ENCODE data around the gene PCNT. TPM values are rescaled to one million over a fixed set of nuclear protein-coding genes. Genes with fewer than 3 reads are reported as not detected.

PCNT gene
- total RNA-seq, 1 donor from 2014 or later: 15.9 TPM

DNA sequence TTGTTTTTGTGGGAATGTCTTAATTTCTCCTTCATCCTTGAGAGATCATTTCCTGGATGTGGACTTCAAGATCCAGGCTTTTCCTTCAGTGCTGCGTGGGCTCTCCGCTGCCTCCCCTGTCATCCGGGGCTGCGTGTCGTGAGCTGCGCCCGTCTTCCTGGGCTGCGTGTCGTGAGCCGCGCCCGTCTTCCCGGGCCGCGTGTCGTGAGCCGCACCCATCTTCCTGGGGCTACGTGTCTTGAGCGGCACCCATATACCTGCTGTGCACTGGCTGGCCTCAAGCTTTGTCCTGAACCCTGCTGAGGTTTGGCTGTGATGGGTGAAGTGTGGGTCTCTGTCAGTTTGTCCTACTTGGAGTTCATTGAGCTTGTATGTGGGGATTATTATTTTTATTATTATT lies 55.1 kb downstream of the PCNT start:
- no peak for DNase-seq (ENCODE audit: low spot score)

- DNase-seq (ENCODE audit: low spot score): no peak
Observed at GRCh38 chr21:46379691-46380090, 55.7 kb downstream of the PCNT start.

GRCh38 chr21:46381541-46381940 lies 57.6 kb downstream of the PCNT start:
- DNase-seq (ENCODE audit: low spot score): no peak

DNA sequence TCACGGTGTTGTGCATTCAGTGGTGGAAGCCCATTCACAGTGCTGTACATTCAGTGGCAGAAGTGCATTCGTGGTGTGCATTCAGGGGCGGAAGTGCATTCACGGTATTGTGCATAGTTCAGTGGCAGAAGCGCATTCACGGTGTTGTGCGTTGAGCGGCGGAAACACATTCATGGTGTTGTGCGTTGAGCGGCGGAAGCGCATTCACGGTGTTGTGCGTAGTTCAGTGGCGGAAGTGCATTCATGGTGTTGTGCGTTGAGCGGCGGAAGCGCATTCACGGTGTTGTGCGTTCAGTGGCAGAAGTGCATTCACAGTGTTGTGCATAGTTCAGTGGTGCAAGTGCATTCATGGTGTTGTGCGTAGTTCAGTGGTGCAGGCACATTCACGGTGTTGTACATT lies 60.6 kb downstream of the PCNT start:
- no peak for DNase-seq (ENCODE audit: low spot score)

DNA sequence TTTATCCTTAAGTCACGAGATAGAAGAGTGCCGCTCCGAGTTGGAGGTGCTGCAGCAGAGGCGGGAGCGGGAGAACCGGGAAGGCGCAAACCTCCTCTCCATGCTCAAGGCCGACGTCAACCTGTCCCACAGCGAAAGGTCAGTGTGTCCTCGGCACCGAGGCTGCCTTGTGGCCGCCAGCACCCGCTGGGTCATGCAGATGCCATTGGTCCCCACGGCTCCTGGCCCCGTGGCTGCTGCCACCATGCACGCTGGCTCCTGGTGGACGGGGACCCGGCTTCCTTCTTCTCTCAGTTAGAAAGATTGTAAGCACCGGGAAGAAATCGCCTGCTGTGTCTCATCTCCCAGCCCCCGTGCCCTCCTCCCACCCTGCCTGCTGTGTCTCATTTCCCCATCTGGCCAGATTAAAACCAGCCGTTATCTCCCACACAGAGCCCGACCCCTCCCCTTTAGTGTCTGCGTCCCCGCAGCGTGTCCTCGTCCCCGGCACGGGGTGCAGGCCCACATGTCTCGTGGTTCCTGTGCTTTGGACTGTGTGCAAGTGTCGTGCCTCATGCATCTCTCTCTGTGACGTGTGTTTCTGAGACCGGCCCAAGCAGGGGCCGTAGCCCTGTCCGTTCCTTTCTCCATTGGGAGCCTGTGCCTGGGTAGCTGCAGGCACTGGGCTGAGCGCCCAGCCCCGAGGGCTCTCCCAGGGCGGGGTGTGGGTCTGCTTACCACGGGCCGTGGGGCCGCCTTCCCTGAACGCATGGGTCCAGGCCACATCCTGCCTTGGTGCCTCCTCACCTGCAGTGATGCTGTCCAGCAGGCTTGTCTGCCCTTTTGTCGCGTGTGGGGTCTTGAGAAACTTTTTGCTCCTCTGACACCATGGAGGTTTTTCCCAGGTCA lies 62.1 kb downstream of the PCNT start:
- DNase-seq (ENCODE audit: low spot score): peak; percentile 7

- DNase-seq (ENCODE audit: low spot score): no peak
Observed at GRCh38 chr21:46386734-46387088, 62.8 kb downstream of the PCNT start.

DNA sequence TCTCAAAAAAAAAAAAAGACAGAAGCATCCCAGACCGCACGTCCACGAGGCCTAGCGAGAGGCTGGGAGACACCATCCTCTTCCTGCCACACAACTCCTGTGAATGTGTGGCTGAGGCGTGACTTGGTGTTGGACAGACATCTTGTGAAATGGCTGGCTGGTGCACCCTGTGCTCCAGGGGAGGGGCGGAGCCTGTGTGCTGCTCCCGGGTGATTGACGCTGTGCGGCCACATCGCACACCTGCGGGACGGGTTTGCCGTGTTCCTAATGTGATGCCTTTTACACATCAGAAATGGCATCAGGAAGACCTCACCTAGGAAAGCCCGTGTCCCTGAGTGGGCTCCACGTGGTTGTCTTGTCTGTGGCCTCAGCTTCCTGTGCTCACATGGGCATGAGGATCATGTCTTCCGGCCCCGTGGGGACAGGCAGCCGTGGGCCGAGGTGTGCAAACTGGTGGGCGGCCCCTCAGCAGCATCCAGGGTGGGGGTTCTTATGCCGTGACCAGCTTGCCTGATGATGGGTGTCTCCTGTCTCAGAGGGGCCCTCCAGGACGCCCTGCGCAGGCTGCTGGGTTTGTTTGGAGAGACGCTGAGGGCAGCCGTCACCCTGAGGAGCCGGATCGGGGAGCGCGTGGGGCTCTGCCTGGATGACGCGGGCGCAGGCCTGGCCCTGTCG lies 64.4 kb downstream of the PCNT start:
- DNase-seq (ENCODE audit: low spot score): no peak

GRCh38 chr21:46388896-46389295 lies 64.9 kb downstream of the PCNT start:
- DNase-seq (ENCODE audit: low spot score): no peak

DNA sequence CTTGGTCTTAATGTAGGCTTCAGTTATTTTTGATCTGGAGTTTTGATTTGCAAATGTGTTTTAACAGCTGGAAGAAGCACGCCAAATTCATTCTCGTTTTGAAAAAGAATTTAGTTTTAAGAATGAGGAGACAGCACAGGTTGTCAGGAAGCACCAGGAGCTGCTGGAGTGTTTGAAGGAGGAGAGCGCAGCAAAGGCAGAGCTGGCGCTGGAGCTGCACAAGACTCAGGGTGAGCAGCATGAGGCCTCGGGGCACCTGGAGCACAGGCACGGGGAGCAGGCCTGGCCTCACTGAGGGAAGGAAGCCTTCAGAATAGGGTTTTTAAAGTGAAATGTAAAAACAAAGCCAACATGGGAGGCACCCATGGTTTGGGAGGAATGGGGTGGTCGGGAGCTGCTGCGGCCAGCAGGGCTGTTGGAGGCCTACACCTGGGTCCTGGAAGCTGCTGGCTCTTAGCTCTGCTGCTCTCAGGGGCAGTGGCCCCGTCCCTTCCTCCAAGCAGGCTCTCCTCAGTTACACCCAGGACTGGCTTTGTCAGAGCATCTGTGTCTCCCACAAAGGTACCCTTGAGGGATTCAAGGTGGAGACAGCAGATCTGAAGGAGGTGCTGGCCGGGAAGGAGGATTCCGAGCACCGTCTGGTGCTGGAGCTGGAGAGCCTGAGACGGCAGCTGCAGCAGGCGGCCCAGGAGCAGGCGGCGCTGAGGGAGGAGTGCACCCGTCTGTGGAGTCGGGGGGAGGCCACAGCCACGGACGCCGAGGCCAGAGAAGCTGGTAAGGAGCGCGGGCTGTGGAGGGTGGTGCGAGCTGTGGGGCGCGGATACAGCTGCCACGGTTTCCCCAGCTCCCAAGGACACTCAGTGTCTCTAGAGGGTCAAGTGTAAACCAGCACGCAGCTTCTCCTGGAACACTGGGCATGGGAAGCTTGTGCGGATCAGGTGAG lies 66.9 kb downstream of the PCNT start:
- no peak for DNase-seq (ENCODE audit: low spot score)

DNA sequence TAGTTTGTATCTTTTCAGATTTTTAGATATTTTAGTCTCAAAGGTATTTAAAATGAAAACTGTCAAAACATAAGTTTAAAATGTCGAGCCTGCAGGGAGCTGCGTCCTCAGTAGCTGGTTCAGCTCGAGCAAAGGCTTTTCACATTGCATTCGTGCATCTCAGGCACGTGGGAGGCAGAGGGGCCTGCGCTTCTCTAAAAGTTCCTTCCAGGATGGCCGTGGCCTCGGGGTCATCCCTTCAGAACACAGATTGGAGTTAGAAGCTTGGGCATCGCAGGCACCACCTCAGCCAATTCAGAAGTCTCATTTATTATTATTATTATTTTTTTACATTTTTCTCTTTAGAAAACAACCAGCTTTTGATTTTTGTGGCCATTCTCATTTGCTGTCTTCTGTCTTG lies 67.8 kb downstream of the PCNT start:
- no peak for DNase-seq (ENCODE audit: low spot score)

- DNase-seq (ENCODE audit: low spot score): no peak
Observed at GRCh38 chr21:46392921-46393320, 69.0 kb downstream of the PCNT start.

DNA sequence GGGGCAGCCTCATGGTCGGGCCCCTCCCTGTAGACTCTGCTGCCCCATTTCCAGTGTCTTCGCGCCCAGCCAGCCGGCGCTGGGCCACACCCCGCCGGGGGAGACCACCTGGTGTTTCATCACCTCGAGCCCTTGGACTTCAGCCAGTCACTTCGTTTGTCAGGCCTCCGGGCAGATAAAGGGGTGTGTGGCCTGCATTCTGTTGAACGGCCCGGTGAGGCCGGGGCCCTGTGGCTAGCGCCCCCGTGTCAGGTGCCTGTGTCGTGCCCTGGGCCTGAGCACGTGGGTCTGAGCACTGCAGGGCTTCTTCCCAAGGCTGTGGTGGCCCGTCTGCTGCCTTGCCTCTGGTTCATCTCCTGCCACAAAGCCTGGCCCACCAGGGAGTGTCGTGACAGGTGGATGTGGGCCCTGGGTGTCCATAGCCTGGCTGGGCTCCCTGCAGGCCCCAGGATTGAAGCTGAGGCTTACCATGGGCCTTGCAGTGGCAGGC lies 69.5 kb downstream of the PCNT start:
- no peak for DNase-seq (ENCODE audit: low spot score)

- DNase-seq (ENCODE audit: low spot score): no peak
Observed at GRCh38 chr21:46393941-46394594, 70.1 kb downstream of the PCNT start.

DNA sequence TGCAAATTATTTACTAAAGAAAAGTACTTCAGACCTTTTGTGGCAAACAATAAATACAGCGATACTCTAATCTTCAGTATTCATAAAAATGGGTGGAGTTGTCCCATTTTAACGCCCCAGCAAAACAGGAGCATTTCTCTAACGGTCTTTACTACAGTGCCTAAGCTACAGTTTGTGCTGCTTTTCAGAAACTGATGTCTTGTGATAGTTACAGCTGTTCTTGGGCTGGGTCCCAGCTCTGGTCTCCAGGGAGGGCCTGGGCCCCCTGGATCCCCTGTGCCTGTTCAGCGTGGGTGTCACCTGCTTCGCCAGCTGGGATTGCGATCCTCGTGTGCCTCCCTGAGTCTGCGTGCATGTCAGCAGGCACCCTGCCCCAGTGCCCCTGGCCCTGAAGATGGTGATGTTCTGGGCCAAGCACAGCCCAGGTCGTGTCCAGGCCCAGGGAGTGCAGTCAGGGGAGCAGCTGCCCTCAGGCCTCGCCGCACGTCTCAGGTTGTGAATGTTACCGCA lies 70.7 kb downstream of the PCNT start:
- DNase-seq (ENCODE audit: low spot score): no peak

- DNase-seq (ENCODE audit: low spot score): no peak
Observed at GRCh38 chr21:46397211-46397905, 73.4 kb downstream of the PCNT start.

DNA sequence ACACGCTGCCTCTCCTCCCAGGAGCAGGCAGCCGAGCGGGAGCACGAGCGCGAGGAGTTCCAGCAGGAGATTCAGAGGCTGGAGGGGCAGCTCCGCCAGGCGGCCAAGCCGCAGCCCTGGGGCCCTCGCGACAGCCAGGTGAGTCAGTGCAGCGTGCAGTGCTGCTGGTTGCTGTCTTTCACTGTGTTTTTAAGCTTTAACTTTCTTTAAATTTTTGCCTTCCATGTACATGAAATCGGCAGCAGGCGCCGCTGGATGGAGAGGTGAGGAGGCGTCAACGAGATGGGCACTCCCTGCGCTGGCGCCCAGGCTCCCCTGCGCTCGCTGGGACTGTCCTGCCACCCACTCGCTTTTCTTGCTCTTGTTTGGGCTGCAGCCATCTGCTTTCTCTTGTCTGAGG lies 74.0 kb downstream of the PCNT start:
- no peak for DNase-seq (ENCODE audit: low spot score)

DNA sequence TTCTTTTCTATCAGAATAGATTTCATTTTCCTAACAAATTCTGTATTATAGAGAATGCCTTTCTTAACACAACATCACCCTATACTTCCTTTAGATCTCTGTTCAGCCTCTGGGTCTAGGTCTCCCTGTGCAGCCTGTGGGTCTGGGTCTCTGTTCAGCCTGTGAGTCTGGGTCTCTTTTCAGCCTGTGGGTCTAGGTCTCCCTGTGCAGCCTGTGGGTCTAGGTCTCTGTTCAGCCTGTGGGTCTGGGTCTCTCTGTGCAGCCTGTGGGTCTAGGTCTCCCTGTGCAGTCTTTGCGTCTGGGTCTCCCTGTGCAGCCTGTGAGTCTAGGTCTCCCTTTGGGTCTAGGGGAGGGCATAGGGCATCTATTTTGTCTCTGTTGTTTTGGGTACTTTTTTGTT lies 75.2 kb downstream of the PCNT start:
- DNase-seq (ENCODE audit: low spot score): no peak

GRCh38 chr21:46399686-46400085 lies 75.7 kb downstream of the PCNT start:
- DNase-seq (ENCODE audit: low spot score): no peak

- DNase-seq (ENCODE audit: low spot score): no peak
Observed at GRCh38 chr21:46401186-46401910, 77.4 kb downstream of the PCNT start.

GRCh38 chr21:46402421-46402820 lies 78.5 kb downstream of the PCNT start:
- DNase-seq (ENCODE audit: low spot score): no peak

Measured in umbilical cord (tissue), 2 donors.